ENCODE data around the gene GGN. TPM values are rescaled to one million over a fixed set of nuclear protein-coding genes. Genes with fewer than 3 reads are reported as not detected.
A peak's percentile ranks its signal among the peaks of the same experiment; 100 is the strongest.

GGN gene
- total and polyA plus RNA-seq, 7 donors: 0.04 to 0.34 (median 0.19) TPM; not detected in 3

GRCh38 chr19:38383184-38383583, 4.7 kb downstream of the GGN start:
- H3K4me3 ChIP-seq: no peak overlapping the region
- TF ChIP-seq, protein P1, sequence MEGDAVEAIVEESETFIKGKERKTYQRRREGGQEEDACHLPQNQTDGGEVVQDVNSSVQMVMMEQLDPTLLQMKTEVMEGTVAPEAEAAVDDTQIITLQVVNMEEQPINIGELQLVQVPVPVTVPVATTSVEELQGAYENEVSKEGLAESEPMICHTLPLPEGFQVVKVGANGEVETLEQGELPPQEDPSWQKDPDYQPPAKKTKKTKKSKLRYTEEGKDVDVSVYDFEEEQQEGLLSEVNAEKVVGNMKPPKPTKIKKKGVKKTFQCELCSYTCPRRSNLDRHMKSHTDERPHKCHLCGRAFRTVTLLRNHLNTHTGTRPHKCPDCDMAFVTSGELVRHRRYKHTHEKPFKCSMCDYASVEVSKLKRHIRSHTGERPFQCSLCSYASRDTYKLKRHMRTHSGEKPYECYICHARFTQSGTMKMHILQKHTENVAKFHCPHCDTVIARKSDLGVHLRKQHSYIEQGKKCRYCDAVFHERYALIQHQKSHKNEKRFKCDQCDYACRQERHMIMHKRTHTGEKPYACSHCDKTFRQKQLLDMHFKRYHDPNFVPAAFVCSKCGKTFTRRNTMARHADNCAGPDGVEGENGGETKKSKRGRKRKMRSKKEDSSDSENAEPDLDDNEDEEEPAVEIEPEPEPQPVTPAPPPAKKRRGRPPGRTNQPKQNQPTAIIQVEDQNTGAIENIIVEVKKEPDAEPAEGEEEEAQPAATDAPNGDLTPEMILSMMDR (IDR thresholded peaks at IDR 0.05): no peak
- no peak overlapping the region for H3K27ac ChIP-seq
- peaks cover 30 to 82% of the 10 kb centered on the region in 2 donors for H3K36me3 ChIP-seq (ENCODE audit: insufficient read depth in 1 of 2, low read depth in 1 of 2)
- DNase-seq (no peak), ATAC-seq (no peak)
- 82 to 92% (median 85%) methylated on average over 10 of the region's 10 CpGs for WGBS, 3 donors
- no peaks in the 10 kb centered on the region for H3K9me3 ChIP-seq
- peaks cover 19% of the 10 kb centered on the region for H3K4me1 ChIP-seq
- intact Hi-C loops (cut with DNase I): no loop called here
- peaks cover 0 to 3% (median 0%) of the 10 kb centered on the region in 3 donors for H3K27me3 ChIP-seq (ENCODE audit: insufficient read depth in 3 of 3, low read length in 2 of 3)

DNA sequence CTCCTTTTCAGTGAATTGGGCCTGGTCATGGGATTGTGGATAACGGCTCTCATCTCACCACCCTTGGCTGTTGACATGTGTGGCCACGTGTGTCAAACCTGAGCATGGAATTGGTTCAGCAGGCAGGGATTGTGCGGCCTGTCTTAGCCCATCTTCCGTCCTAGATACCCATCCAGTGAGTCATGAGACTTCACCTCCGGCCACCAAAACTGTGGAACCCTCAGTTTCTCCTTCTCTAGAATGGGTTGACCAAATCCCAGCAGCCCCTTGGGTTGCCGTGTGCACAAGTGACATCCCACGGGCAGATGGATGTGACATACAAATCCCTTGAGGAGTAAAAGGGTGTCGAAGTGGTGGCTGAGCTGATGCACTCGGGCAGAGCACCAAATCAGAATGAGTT, 6.7 kb downstream of the GGN start:
- WGBS, 3 donors: 88 to 95% (median 90%) methylated on average over 9 of the region's 9 CpGs
- peaks cover 20% of the 10 kb centered on the region for H3K4me1 ChIP-seq
- H3K9me3 ChIP-seq: no peaks in the 10 kb centered on the region
- ATAC-seq (no peak), DNase-seq (no peak)
- peaks cover 0 to 3% (median 0%) of the 10 kb centered on the region in 3 donors for H3K27me3 ChIP-seq (ENCODE audit: insufficient read depth in 3 of 3, low read length in 2 of 3)
- no peak overlapping the region for H3K4me3 ChIP-seq
- H3K36me3 ChIP-seq (ENCODE audit: insufficient read depth in 1 of 2, low read depth in 1 of 2): peaks cover 30 to 99% of the 10 kb centered on the region in 2 donors
- H3K27ac ChIP-seq: no peak overlapping the region
- intact Hi-C loops (cut with DNase I): no loop called here
- TF ChIP-seq, protein P1 (IDR thresholded peaks at IDR 0.05): no peak

GRCh38 chr19:38378866-38379265, 9.0 kb downstream of the GGN start:
- H3K9me3 ChIP-seq: no peaks in the 10 kb centered on the region
- H3K27me3 ChIP-seq (ENCODE audit: insufficient read depth in 3 of 3, low read length in 2 of 3): peaks cover 0 to 3% (median 0%) of the 10 kb centered on the region in 3 donors
- peaks cover 25% of the 10 kb centered on the region for H3K4me1 ChIP-seq
- DNase-seq (no peak), ATAC-seq (no peak)
- TF ChIP-seq, protein P1 (IDR thresholded peaks at IDR 0.05): no peak
- H3K4me3 ChIP-seq: no peak overlapping the region
- intact Hi-C loops (cut with DNase I): no loop called here
- no peak overlapping the region for H3K27ac ChIP-seq
- whole genome bisulfite sequencing, 3 donors: 89 to 97% (median 92%) methylated on average over 10 of the region's 10 CpGs
- H3K36me3 ChIP-seq (ENCODE audit: insufficient read depth in 1 of 2, low read depth in 1 of 2): peaks cover 22 to 77% of the 10 kb centered on the region in 2 donors

DNA sequence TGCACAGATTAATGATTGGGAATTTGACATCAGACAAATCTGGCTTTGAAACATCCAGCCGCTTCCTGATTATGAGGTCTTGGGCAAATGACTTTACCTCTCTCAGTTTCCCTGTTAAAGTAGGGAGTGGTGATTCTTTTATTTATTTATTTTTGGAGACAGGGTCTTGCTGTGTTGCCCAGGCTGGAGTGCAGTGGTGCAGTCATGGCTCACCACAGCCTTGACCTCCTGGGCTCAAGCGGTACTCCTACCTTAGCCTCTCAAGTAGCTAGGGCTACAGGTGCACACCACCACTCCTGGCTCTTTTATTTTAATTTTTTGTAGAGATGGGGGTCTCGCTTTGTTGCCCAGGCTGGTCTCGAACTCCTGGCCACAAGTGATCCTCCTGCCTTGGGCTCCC, 10.8 kb downstream of the GGN start:
- Histone ChIP-seq H3K36me3 (ENCODE audit: insufficient read depth in 1 of 2, low read depth in 1 of 2) (peaks cover 12 to 59% of the 10 kb centered on the region in 2 donors), H3K4me1 (peaks cover 28% of the 10 kb centered on the region), H3K4me3 (peak overlapping the region; percentile 94), H3K9me3 (no peaks in the 10 kb centered on the region), H3K27me3 (ENCODE audit: insufficient read depth in 3 of 3, low read length in 2 of 3) (peaks cover 0 to 3% (median 0%) of the 10 kb centered on the region in 3 donors), H3K27ac (peak overlapping the region; percentile 99)
- ATAC-seq (no peak), DNase-seq (no peak)
- TF ChIP-seq, protein P1 (IDR thresholded peaks at IDR 0.05): no peak
- intact Hi-C loops (cut with DNase I): no loop called here
- 96 to 98% (median 98%) methylated on average over 4 of the region's 4 CpGs for WGBS, 3 donors

DNA sequence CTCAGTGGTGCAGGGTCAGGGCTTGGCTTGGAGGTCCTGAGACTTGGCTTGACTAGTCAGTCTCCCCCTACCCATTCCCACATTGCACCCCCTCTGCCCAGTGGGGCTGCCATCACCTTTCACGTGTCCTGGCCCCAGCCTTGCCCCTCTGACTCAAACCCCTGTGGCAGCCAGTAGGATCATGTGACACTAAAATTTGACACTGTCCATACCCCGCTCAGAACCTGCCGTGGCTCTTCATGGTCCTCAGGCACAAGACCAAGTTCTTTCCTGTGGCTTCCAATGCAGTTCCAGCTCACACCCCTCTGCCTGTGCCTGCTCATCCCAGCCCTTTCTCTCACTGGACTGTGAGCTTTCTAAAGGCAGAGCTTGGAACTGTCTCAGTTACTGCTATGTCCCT, 11.3 kb downstream of the GGN start:
- 28 to 39% (median 34%) methylated on average over 3 of the region's 3 CpGs for WGBS, 3 donors
- H3K4me1 ChIP-seq: peaks cover 28% of the 10 kb centered on the region
- no peaks in the 10 kb centered on the region for H3K9me3 ChIP-seq
- intact Hi-C loops (cut with DNase I): no loop called here
- peak; percentile 34 to 81 for DNase-seq
- peak overlapping the region; percentile 94 for H3K4me3 ChIP-seq
- peak; percentile 34 to 64 (median 54) for ATAC-seq
- peaks cover 0 to 3% (median 0%) of the 10 kb centered on the region in 3 donors for H3K27me3 ChIP-seq (ENCODE audit: insufficient read depth in 3 of 3, low read length in 2 of 3)
- TF ChIP-seq, protein P1 (IDR thresholded peaks at IDR 0.05): no peak
- H3K27ac ChIP-seq: peak overlapping the region; percentile 99
- H3K36me3 ChIP-seq (ENCODE audit: insufficient read depth in 1 of 2, low read depth in 1 of 2): peaks cover 11 to 55% of the 10 kb centered on the region in 2 donors

Data from psoas muscle (tissue), 8 donors.